GM18505 (cell line): ENCODE data around the gene DEDD2.

Experiments used
- ATAC-seq: cut with Tn5 transposase; IDR thresholded peaks from one replicate; pipeline ENCODE4 v1.9.1; 2021; ENCODE audit not compliant: unreplicated experiment
- POLR2A ChIP-seq: IDR thresholded peaks from 4 replicates; pipeline ENCODE4 v1.6.1; 2011; ENCODE audit warnings: borderline replicate concordance; ENCODE audit not compliant: insufficient read depth, insufficient read length; ENCODE audit errors: extremely low read depth

Gene DEDD2

GRCh38 chr19:42229855-42230351 lies 12.4 kb upstream of the DEDD2 start:
- no peak for ATAC-seq
- no peak for TF ChIP-seq POLR2A

GRCh38 chr19:42229301-42229854 lies 11.9 kb upstream of the DEDD2 start:
- ATAC-seq: no peak
- TF ChIP-seq POLR2A: no peak

- no peak for ATAC-seq
- no peak for TF ChIP-seq POLR2A
Measured at GRCh38 chr19:42228641-42229040, 11.2 kb upstream of the DEDD2 start.

- ATAC-seq: no peak
Measured at GRCh38 chr19:42226886-42227285, 9.4 kb upstream of the DEDD2 start.

GRCh38 chr19:42225718-42226292 lies 8.3 kb upstream of the DEDD2 start:
- ATAC-seq: no peak
- no peak for TF ChIP-seq POLR2A

More at GRCh38 chr19:42226886-42227285, 9.4 kb upstream of the DEDD2 start:
- no peak for TF ChIP-seq POLR2A

- no peak for TF ChIP-seq POLR2A
Measured at GRCh38 chr19:42224940-42225717, 7.7 kb upstream of the DEDD2 start.

GRCh38 chr19:42220751-42221097 lies 3.2 kb upstream of the DEDD2 start:
- ATAC-seq: no peak

More at GRCh38 chr19:42224940-42225717, 7.7 kb upstream of the DEDD2 start:
- no peak for ATAC-seq

GRCh38 chr19:42219812-42220750 lies 2.6 kb upstream of the DEDD2 start, which contains the start of gene ZNF526:
Gene ZNF526, plus strand, starts transcription at chr19:42220312. Its CDS starts 4,092 bp downstream, at chr19:42224404.
- TF ChIP-seq POLR2A: peak; percentile 86
- peak; percentile 63 for ATAC-seq

More at GRCh38 chr19:42220751-42221097, 3.2 kb upstream of the DEDD2 start:
- TF ChIP-seq POLR2A: no peak

- no peak for ATAC-seq
- peak; percentile 30 for TF ChIP-seq POLR2A
Measured at GRCh38 chr19:42216653-42217519, 591 bp downstream of the DEDD2 start.

GRCh38 chr19:42214810-42215485 lies 2.5 kb downstream of the DEDD2 start:
- no peak for ATAC-seq
- no peak for TF ChIP-seq POLR2A

- no peak for TF ChIP-seq POLR2A
- ATAC-seq: no peak
Measured at GRCh38 chr19:42212886-42213285, 4.6 kb downstream of the DEDD2 start.

GRCh38 chr19:42208612-42209011 lies 8.9 kb downstream of the DEDD2 start:
- ATAC-seq: no peak
- TF ChIP-seq POLR2A: no peak

- no peak for TF ChIP-seq POLR2A
- no peak for ATAC-seq
Measured at GRCh38 chr19:42207767-42208271, 9.7 kb downstream of the DEDD2 start.
